Endothelial cell of umbilical vein (primary cell): ENCODE data around the gene SPDYE6. TPM values are rescaled to one million over a fixed set of nuclear protein-coding genes. Genes with fewer than 3 reads are reported as not detected.

Experiments used
- BruUV-seq: library from RNA; stranded (reverse); fragments of 400-500 nt; replicated peaks from 2 replicates; lab custom pipeline; 2021; lab: Mats Ljungman, UMichigan
- CTCF ChIA-PET: fragments of 300-600, 350-600 bp; sonication (Branson Sonifier 250); formaldehyde crosslinking; loops from one replicate; lab custom pipeline; 2021; ENCODE audit warnings: antibody characterized with exemption, inconsistent platforms; lab: Charles Lee
- POLR2A ChIA-PET: fragments of 300-600, 350-600 bp; sonication (Branson Sonifier 250); formaldehyde crosslinking; loops from one replicate; lab custom pipeline; 2021; ENCODE audit warnings: antibody characterized with exemption, inconsistent platforms; lab: Charles Lee
- DNase-seq: peaks from one replicate; pipeline ENCODE4 v3.0.0-alpha.2; 2011; ENCODE audit warnings: low read depth, low spot score
- FAIRE-seq: peaks from 2 replicates; lab custom pipeline; 2011; peaks lifted over from hg19 to GRCh38; lab: Jason Lieb, UNC
- H2AFZ ChIP-seq: 2 replicates; pipeline ENCODE4 v1.6.0; 2012; ENCODE audit warnings: low read depth, low read length, control low read depth, inconsistent platforms
- H3K27ac ChIP-seq: 2 replicates; pipeline ENCODE4 v1.5.1; 2011; ENCODE audit warnings: low read depth, mild to moderate bottlenecking, control low read depth, low read length, moderate library complexity; ENCODE audit not compliant: insufficient read depth
- H3K27me3 ChIP-seq, 2 experiments: 2 replicates each; pipeline versions ENCODE4 v1.6.0 to v1.6.1; 2011; ENCODE audit warnings: low read length in 2 of 2, mixed read lengths in 1 of 2; ENCODE audit not compliant: control insufficient read depth in 2 of 2, insufficient read depth in 2 of 2
- H3K36me3 ChIP-seq, 2 experiments: 2 replicates in 1 of 2; 3 replicates in 1 of 2; pipeline ENCODE4 v1.5.1; 2011; ENCODE audit warnings: low read length in 2 of 2, mild to moderate bottlenecking in 1 of 2, moderate library complexity in 1 of 2; ENCODE audit not compliant: control insufficient read depth in 2 of 2, insufficient read depth in 2 of 2; ENCODE audit errors: extremely low read depth in 1 of 2
- H3K4me1 ChIP-seq: 3 replicates; pipeline ENCODE4 v1.5.1; 2011; ENCODE audit warnings: mild to moderate bottlenecking, low read length; ENCODE audit not compliant: control insufficient read depth, insufficient read depth; ENCODE audit errors: extremely low read depth
- H3K4me2 ChIP-seq: 2 replicates; pipeline ENCODE4 v1.6.1; 2011; ENCODE audit warnings: low read length, control low read depth, mixed read lengths; ENCODE audit not compliant: insufficient read depth
- H3K4me3 ChIP-seq, 3 experiments: fragments of 200-600 bp in 1 of 3; sonication (generic), shearing (Covaris generic) in 1 of 3; replicated peaks in 1 of 3; 2 replicates each; pipeline ENCODE4 v1.5.1; 2011 to 2016; ENCODE audit warnings: control low read depth in 3 of 3, low read length in 3 of 3, mild to moderate bottlenecking in 2 of 3, inconsistent platforms in 1 of 3, low read depth in 1 of 3, moderate library complexity in 1 of 3; ENCODE audit not compliant: insufficient read depth in 1 of 3
- H3K79me2 ChIP-seq: 2 replicates; pipeline ENCODE4 v1.6.0; 2012; ENCODE audit warnings: low read length, inconsistent platforms; ENCODE audit not compliant: control insufficient read depth, insufficient read depth
- H3K9ac ChIP-seq: replicated peaks from 2 replicates; pipeline ENCODE3; 2011; ENCODE audit warnings: low read length, control low read depth; ENCODE audit not compliant: insufficient read depth; ENCODE audit errors: extremely low read depth
- H3K9me1 ChIP-seq: replicated peaks from 3 replicates; pipeline ENCODE4 v1.6.0; 2011; ENCODE audit warnings: mild to moderate bottlenecking, low read length; ENCODE audit not compliant: control insufficient read depth, insufficient read depth; ENCODE audit errors: extremely low read depth
- H3K9me3 ChIP-seq: replicated peaks from 2 replicates; pipeline ENCODE4 v1.5.1; 2012; ENCODE audit warnings: low read length, inconsistent platforms; ENCODE audit not compliant: control insufficient read depth, insufficient read depth
- H4K20me1 ChIP-seq: replicated peaks from 2 replicates; pipeline ENCODE3; 2011; ENCODE audit warnings: mild to moderate bottlenecking, low read length; ENCODE audit not compliant: control insufficient read depth, insufficient read depth; ENCODE audit errors: extremely low read depth
- EZH2 ChIP-seq: IDR thresholded peaks from 2 replicates; pipeline ENCODE4 v1.6.1; 2012; ENCODE audit warnings: borderline replicate concordance, low read depth, mild to moderate bottlenecking, moderate library complexity, low read length, inconsistent platforms; ENCODE audit not compliant: severe bottlenecking
- FOS ChIP-seq: IDR thresholded peaks from 2 replicates; pipeline ENCODE4 v1.6.1; 2011; ENCODE audit warnings: mild to moderate bottlenecking, low read length, moderate library complexity, borderline replicate concordance; ENCODE audit not compliant: insufficient read depth
- GATA2 ChIP-seq: IDR thresholded peaks from 2 replicates; pipeline ENCODE4 v1.7.0; 2011; ENCODE audit warnings: low read depth, mild to moderate bottlenecking, moderate library complexity, mixed read lengths, low read length; ENCODE audit not compliant: insufficient read length, insufficient read depth
- JUN ChIP-seq: IDR thresholded peaks from 2 replicates; pipeline ENCODE4 v1.6.1; 2011; ENCODE audit warnings: borderline replicate concordance, low read depth; ENCODE audit not compliant: insufficient read length, insufficient read depth
- dilution Hi-C: fragments of 300-500 bp; cut with MboI; formaldehyde crosslinking; loops from one replicate; pipeline ENCODE4 v1.15.0; 2019; ENCODE audit warnings: low sequenced_read_pairs; ENCODE audit not compliant: extremely low pct_ligation_motif_present
- intact Hi-C: fragments of 100-400 bp; cut with micrococcal nuclease; formaldehyde crosslinking; loops from one replicate; pipeline ENCODE4 v1.10.0; 2022
- polyA plus RNA-seq, 4 experiments: library from polyadenylated mRNA; depleted of rRNA in 3 of 4; stranded (reverse) in 3 of 4; unstranded in 1 of 4; fragments of >200 nt; gene quantifications; 2 replicates each; pipeline versions ENCODE4 v1.2.1 to v1.2.3, GENCODE V29; 2011 to 2012; ENCODE audit warnings: missing spikeins in 1 of 4
- total RNA-seq: library from RNA; stranded (reverse); gene quantifications from 2 replicates; pipeline ENCODE4 v1.2.3, GENCODE V29; 2021
- TF ChIP-seq, protein P1 (sequence below), 2 donors: IDR thresholded peaks; 1 replicate in 1 of 2; 2 replicates in 1 of 2; pipeline ENCODE4 v1.5.1; 2011; ENCODE audit warnings: low read length in 2 of 2, mild to moderate bottlenecking in 2 of 2, moderate library complexity in 2 of 2, control low read depth in 1 of 2, inconsistent platforms in 1 of 2, low read depth in 1 of 2; ENCODE audit not compliant: insufficient read depth in 1 of 2; ENCODE audit errors: extremely low read depth in 1 of 2
- TF ChIP-seq, protein P2 (sequence below): IDR thresholded peaks from 2 replicates; pipeline ENCODE4 v1.6.1; 2011; ENCODE audit not compliant: insufficient read depth, insufficient read length

SPDYE6 gene
- total and polyA plus RNA-seq, 2 donors (not counting 3 experiments of a cell fraction or from before 2014, with no cell fraction given): not detected

DNA sequence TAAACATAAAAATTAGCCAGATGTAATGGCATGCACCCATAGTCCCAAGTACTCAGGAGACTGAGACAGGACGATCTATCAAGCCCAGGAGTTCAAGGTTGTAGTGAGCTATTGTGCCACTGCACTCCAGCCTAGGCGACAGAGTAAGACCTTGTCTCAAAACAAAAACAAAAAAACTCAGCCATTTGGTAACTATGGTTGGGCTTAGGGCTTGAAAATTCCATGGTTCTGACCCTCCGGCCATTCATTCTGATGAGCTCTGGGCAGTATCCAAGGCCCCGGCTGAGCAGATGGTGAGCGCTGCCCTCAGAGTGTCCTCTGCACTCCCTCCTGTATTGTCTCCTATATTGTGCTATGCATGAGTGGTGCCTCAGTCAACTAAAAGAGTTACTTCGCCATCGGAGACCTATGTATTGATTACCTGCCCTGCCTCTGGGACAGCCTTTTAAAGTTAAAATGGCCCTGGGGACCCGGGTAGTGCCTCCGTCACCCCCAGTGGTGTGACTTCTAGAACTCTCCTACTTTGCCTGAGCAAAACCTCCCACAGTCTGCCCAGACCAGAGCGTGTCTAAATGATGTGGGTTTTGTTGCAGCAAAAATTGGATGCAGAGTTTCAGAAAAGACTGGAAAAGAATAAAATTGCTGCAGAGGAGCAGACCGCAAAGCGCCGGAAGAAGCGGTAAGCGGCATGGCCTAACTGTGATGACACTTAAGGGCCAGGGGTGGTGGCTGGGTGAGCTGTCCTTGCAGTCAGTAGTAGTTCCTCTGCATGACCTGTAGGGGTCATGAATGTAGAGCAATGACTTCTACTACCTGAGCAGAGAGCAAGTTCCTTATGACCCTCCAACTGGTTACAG is 48.0 kb upstream of the SPDYE6 start:
- dilution Hi-C loops: no loop called here

More for the DNA sequence above, 48.0 kb upstream of the SPDYE6 start:
- no peaks in the 10 kb centered on the region for H3K4me1 ChIP-seq
- ChIA-PET POLR2A (interaction anchor here (0.7 kb wide), 1 partner anchor 1529 kb away, joined by 5 read pairs; the partner anchor contains the start of gene SRRT), CTCF (interaction anchor here (0.6 to 2.2 kb wide), 11 partner anchors 8 to 61 kb away, joined by 3 to 13 read pairs (median 5); partner anchors contain the start of gene PRKRIP1)
- no peaks in the 10 kb centered on the region for H4K20me1 ChIP-seq
- no TSS peak for BruUV-seq
- no peaks in the 10 kb centered on the region for H3K27me3 ChIP-seq
- peaks cover 20 to 37% of the 10 kb centered on the region in 2 experiments for H3K36me3 ChIP-seq
- no peak overlapping the region for H3K4me2 ChIP-seq
- no peaks in the 10 kb centered on the region for H3K9me1 ChIP-seq
- H3K4me3 ChIP-seq: no peak overlapping the region
- DNase-seq (peak; percentile 50), FAIRE-seq (peak; percentile 72)
- H2AFZ ChIP-seq: no peak overlapping the region
- TF ChIP-seq FOS: no peak
- no peak for TF ChIP-seq JUN
- no peak for TF ChIP-seq GATA2
- TF ChIP-seq, protein P1, sequence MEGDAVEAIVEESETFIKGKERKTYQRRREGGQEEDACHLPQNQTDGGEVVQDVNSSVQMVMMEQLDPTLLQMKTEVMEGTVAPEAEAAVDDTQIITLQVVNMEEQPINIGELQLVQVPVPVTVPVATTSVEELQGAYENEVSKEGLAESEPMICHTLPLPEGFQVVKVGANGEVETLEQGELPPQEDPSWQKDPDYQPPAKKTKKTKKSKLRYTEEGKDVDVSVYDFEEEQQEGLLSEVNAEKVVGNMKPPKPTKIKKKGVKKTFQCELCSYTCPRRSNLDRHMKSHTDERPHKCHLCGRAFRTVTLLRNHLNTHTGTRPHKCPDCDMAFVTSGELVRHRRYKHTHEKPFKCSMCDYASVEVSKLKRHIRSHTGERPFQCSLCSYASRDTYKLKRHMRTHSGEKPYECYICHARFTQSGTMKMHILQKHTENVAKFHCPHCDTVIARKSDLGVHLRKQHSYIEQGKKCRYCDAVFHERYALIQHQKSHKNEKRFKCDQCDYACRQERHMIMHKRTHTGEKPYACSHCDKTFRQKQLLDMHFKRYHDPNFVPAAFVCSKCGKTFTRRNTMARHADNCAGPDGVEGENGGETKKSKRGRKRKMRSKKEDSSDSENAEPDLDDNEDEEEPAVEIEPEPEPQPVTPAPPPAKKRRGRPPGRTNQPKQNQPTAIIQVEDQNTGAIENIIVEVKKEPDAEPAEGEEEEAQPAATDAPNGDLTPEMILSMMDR (IDR thresholded peaks at IDR 0.05; ENCODE audit: extremely low read depth in 1 of 2, insufficient read depth in 1 of 2, low read depth in 1 of 2, low read length in 2 of 2): peak; percentile 39 to 66
- no peak for TF ChIP-seq EZH2
- TF ChIP-seq, protein P2, sequence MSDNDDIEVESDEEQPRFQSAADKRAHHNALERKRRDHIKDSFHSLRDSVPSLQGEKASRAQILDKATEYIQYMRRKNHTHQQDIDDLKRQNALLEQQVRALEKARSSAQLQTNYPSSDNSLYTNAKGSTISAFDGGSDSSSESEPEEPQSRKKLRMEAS: no peak
- no peaks in the 10 kb centered on the region for H3K9me3 ChIP-seq
- no peak overlapping the region for H3K27ac ChIP-seq
- no peaks in the 10 kb centered on the region for H3K79me2 ChIP-seq
- intact Hi-C loops: loop anchor here (2.0 kb wide), 2 partner anchors 21 to 47 kb away; no protein-coding TSS in a partner anchor
- H3K9ac ChIP-seq: no peak overlapping the region
